ENCODE measurements around the gene CDH4.

CDH4 gene

GRCh38 chr20:61670274-61670673 lies 418.2 kb downstream of the CDH4 start:
- no peak for TF ChIP-seq CTCF (IDR thresholded peaks at IDR 0.05; ENCODE audit: extremely low read depth, missing control alignments)
- no peak for DNase-seq (ENCODE audit: low spot score)

DNA sequence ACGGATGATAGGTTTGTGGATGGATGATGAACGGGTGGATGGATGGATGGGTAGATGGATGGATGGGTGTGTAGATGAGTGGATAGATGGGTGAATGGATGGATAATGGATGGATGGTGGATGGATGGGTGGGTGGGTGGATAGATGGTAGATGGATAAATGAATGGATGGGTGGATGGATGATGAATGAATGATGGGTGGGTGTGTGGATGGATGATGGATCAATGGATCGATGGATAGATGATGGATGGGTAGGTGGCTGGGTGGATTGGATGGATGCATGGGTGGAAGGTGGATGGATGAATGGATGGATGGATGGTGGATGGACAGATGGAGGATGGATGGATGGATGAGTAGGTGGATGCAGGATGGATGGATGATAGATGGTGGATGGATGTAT lies 419.5 kb downstream of the CDH4 start:
- no peak for DNase-seq (ENCODE audit: low spot score)
- no peak for TF ChIP-seq CTCF (IDR thresholded peaks at IDR 0.05; ENCODE audit: extremely low read depth, missing control alignments)

DNA sequence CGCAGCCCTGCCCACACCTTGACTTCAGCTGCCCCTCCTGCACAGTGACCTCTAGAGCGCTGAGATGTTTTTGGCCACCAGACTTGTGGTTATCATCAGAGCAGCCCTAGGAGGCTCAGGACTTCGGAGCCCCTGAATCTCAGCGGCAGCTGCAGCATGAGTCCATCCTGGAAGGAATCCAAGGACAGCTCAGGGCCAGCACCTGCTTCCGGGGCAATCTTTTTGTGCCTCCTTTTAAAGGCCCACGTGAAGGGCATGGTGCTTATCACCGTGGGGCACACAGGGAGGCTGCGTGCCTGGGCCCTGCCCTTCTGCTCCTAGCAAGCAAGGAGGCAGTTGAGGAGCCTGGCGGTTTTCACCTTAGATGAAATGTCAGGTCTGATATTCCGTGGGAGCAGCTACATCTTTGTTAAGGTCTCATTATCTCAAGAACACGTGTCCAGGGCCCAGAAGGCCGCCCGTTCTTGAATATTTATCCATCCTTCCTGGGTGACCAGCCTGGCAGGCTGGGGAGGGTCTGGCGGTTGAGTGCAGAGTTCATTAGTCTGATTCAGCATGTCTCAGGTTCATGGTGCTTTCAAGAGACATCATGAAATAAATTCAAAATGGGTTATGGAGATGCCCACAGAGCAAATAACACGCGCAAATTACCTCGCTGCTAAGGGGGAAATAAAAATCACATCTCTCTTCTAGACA lies 421.2 kb downstream of the CDH4 start:
- DNase-seq (ENCODE audit: low spot score), result no peak
- no peak for TF ChIP-seq CTCF (IDR thresholded peaks at IDR 0.05; ENCODE audit: extremely low read depth, missing control alignments)

GRCh38 chr20:61674121-61674520 lies 422.1 kb downstream of the CDH4 start:
- DNase-seq (ENCODE audit: low spot score), result no peak
- TF ChIP-seq CTCF (IDR thresholded peaks at IDR 0.05; ENCODE audit: extremely low read depth, missing control alignments), result no peak

- no peak for TF ChIP-seq CTCF (IDR thresholded peaks at IDR 0.05; ENCODE audit: extremely low read depth, missing control alignments)
- no peak for DNase-seq (ENCODE audit: low spot score)
Observed at GRCh38 chr20:61674688-61675087, 422.6 kb downstream of the CDH4 start.

GRCh38 chr20:61677928-61678327 lies 425.9 kb downstream of the CDH4 start:
- no peak for TF ChIP-seq CTCF (IDR thresholded peaks at IDR 0.05; ENCODE audit: extremely low read depth, missing control alignments)
- DNase-seq (ENCODE audit: low spot score), result no peak

GRCh38 chr20:61678437-61678836 lies 426.4 kb downstream of the CDH4 start:
- TF ChIP-seq CTCF (IDR thresholded peaks at IDR 0.05; ENCODE audit: extremely low read depth, missing control alignments), result no peak
- DNase-seq (ENCODE audit: low spot score), result no peak

All from GM20000 (cell line).